NCI-H82 treated with DMSO at 0.1 percent for 48 hours (cell line): ENCODE measurements around the gene PRDM2.
"Not testable (repeated sequence)": the region's sequence is repeated elsewhere in the genome, so short reads cannot be mapped to it uniquely, and the experiment has no call there.

Experiments
- DNase-seq: peaks from one replicate; lab custom pipeline; 2025; ENCODE audit not compliant: unreplicated experiment; lab: John Stamatoyannopoulos, UW

The PRDM2 gene, protein sequence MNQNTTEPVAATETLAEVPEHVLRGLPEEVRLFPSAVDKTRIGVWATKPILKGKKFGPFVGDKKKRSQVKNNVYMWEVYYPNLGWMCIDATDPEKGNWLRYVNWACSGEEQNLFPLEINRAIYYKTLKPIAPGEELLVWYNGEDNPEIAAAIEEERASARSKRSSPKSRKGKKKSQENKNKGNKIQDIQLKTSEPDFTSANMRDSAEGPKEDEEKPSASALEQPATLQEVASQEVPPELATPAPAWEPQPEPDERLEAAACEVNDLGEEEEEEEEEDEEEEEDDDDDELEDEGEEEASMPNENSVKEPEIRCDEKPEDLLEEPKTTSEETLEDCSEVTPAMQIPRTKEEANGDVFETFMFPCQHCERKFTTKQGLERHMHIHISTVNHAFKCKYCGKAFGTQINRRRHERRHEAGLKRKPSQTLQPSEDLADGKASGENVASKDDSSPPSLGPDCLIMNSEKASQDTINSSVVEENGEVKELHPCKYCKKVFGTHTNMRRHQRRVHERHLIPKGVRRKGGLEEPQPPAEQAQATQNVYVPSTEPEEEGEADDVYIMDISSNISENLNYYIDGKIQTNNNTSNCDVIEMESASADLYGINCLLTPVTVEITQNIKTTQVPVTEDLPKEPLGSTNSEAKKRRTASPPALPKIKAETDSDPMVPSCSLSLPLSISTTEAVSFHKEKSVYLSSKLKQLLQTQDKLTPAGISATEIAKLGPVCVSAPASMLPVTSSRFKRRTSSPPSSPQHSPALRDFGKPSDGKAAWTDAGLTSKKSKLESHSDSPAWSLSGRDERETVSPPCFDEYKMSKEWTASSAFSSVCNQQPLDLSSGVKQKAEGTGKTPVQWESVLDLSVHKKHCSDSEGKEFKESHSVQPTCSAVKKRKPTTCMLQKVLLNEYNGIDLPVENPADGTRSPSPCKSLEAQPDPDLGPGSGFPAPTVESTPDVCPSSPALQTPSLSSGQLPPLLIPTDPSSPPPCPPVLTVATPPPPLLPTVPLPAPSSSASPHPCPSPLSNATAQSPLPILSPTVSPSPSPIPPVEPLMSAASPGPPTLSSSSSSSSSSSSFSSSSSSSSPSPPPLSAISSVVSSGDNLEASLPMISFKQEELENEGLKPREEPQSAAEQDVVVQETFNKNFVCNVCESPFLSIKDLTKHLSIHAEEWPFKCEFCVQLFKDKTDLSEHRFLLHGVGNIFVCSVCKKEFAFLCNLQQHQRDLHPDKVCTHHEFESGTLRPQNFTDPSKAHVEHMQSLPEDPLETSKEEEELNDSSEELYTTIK (N-terminal part only)

DNA sequence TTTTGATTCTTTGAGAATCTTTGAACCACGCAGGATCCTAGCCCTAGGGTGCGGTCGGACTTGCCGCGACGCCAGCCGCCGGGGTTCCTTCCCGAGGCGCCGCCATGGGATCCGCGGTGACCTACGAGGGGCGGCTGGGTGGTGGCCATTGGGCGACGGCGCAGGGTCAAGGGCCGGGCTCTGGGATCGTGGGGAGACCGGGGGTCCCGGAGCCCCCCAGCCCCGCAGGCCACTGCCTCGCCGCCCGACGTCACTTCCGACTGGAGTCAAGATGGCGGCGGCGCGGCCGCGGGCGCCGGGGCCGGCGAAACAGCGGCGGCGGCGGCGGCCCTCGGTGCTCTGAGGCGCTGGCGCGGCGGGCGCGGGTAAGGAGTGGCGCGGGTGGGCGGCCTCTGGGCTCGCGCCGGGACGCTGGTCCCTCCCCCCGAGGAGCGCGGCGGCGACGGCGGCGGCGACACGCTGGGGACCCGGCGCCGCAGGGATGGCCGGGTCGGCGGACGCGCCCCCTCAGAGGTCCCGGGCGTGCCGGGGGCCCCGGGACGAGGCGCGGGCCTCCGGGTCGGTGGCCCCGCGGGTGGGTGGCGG is at the start of gene PRDM2:
Gene PRDM2 (plus strand): TSS at position 253 of the 585 bp plus-strand sequence. CDS start 15,418 bp downstream, outside the sequence.
- DNase-seq, result no peak

DNA sequence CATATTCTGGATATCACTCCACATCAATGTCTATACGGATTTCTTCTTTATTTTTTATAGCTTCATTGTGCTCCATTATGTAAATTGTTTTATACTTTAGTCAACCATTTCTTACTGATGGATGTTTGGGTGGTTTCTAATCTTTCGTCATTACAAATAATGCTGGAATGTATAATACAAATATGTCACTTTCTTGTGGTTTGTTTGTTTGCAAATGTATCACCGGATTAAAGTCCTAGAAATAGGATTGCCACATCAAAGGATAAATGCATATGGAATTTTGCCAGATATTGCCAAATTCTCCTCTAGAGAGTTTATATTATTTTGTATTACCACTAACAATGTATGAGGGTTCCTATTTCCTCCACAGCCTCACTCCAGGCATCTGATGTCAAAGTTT is 48.7 kb upstream of the PRDM2 start:
- no peak for DNase-seq

DNA sequence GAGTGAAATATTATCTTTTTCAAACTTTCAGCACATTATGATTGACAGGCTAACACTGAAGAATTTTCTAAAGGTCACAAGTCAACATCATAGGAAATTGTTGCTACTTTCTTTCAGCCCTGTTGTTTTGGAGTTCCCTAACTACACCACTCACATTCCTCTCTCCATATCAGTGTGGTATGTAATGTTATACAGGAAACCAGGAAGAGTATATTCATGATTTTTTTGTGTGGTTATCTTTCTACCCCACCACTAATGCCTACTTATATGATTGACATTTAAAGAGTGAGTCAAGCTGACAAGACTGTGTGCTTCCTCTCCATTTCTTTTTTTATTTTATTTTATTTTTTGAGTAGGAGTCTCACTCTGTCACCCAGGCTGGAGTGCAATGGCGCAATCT is 47.8 kb upstream of the PRDM2 start:
- no peak for DNase-seq

DNA sequence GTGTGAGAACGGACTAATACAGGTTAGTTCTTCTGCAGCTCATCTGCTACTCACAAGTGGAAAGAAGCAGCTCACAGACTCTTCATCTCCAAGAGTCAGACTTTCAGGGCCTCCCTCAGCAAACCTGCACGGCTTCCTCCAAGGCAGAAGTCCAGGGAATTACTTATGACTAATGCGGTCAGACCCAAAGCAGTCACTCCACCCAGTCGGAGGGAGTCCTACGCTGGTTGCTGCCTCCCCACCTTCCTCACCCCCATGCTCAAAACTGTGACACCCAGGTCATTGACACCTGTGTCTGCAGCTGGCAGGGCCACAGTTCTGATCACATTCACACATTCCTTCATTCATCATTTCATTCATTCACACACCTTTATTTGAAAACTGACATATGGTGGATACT is 38.4 kb upstream of the PRDM2 start:
- no peak for DNase-seq

DNA sequence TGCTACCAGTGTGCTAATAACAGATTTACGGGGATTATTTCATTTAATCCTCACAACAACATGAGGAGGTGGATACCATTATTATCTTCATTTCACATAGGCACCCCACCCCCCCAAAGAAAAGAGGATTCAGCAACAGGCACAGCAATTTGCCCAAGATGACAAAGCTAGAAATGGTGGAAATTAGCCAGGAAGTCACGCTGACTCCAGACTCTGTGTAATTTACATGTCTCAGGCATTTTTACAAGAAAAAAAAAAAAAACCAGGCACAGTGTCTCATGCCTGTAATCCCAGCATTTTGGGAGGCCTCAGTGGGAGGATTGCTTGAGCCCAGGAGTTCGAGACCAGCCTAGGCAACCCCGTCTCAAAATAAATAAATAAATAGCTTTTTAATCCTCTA is 37.5 kb upstream of the PRDM2 start:
- no peak for DNase-seq

DNA sequence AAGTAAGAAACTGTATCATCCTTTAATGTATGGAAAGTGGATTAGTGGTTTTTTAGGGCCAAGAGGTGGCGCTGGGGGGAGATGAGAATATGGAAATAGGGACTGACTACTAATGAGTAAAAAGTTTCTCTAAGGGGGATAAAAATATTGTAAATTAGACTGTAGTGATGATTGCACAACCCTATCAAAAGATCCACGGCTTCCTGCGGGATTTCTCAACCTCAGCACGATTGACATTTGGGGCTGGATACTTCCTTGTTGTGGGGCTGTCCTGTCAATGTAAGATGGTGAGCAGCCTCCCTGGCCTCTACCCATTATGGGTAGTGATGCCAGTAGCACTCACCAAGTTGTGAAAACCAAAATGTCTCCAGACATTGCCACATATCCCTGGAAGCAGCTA is 36.0 kb upstream of the PRDM2 start:
- DNase-seq, result no peak

DNA sequence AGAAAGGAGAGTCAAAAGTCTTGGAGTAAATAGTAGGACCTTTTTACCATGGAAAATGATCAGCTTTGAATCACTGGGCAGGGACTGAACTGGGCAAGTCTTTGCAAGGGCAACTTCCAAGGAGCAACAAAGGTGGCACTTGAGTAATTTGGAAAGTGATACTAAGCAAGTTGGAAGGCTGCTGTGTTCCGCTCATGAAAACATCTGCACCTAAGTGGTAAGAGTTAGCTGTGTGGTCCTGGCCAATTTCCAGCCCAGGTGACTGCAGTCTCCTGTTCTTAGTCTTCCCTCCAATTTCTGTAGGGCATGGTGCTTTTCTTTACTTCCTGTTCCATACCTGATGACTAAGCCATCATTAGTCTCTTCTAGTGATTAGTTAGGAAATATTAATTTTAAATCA is 35.5 kb upstream of the PRDM2 start:
- DNase-seq, result no peak

DNA sequence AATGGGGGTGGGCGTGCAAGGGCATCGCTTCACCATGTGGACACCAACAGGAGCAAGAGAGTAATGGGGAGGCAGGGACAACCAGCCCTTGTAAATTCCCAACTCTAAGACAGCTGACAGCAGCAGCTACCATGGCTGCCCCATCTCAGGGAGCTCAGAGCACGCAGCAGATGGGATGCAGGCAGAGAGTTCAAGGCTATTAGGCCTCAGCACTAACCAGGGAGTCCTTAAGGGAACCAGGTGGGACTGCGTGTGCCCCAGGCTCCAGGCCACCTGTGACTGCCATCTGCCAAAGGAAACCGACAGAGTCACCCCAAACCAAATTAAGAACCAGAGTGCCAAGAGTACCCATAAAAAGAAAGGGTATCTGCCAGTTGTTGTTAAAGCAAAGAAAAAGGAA is 33.7 kb upstream of the PRDM2 start:
- DNase-seq, result peak; percentile 7

DNA sequence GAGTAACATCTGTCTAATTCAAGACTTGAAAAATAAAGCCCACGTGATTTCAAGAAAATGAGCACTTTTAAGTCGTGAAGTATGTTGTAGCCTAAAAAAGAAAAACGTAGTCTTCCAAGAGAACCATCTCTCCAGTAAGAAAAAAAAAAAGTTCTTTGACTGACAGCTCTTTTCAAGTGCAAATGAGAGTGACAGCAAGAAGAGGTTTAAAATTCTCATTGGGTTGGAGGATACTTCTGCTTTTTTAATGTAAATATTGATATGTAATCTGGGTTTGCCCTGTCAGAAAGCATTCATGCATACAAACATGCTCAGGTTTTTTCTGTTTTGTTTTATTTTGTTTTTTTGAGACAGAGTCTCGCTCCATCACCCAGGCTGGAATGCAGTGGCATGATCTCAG is 32.3 kb upstream of the PRDM2 start:
- no peak for DNase-seq

DNA sequence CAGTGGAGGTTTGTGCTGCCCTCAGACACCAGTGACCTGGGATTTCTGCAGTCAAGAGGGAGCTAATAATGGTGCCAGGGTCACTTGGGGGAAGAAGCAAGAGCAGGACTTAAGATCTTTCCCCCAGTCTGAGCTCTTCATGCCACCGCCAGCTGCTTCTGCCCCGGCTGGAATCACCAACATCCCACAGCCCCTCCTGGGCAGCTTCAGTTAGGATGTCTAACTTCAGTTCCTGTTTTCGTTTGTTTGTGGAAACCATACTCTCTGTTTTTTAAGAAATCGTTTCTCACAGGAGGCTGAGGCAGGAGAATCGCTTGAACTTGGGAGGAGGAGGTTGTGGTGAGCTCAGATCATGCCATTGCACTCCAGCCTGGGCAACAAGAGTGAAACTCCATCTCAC is 25.6 kb upstream of the PRDM2 start:
- no peak for DNase-seq

DNA sequence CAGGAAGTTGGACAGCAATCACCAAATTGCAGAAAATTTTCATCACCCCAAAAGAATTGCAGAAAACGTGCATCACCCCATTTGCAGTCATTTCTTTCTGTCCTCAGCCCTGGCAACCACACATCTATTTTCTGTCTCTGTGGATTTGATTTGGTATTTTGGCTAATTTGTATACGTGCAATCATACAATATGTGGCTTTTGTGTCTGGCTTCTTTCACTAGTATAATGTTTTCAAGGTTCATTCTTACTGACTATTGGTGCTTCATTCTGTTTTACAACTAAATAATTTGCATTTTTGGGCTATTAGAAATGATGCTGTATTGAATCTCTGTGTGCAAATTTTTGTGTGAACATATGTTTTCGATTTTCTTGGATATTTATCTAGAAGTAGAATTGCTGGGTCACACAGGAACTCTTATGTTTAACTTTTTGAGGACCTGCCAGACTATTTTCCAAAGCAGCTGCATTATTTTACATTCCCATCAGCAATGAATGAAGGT is 24.8 kb upstream of the PRDM2 start:
- DNase-seq, result no peak

DNA sequence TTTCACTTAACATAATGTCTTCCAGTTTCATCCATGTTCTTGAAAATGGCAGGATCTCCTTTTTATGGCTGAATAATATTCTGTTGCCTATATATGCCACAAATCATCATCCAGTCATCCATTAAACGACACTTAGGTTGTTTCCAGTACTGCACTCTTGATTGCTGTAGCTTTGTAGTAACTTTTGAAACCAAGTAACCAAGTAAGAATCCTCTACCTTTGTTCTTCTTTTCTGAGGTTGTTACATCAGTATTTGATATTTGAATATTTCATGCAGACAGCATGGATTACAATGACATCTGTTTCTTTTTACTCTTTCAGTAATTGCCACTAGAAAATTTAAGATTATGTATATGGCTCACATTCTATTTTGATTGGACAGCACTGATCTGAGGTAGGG is 22.1 kb upstream of the PRDM2 start:
- no peak for DNase-seq

DNA sequence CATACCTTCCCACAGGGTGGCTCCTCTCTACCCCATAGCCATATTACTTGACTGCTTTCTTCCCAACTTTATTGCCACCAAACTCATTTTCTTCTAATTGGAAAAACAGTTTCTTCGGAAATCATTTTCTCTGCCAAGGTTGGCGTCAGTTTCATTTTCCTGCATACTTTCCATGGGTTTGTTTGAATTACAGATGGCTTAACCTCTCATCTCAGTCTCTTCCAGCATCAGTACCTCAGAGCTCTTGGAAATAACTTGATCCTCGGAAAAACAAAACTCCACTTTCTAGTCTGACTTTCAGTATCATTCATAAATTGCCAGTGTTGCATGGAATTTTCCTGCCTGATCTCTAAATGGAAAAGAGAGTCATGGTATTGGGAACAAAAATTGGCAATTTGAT is 20.3 kb upstream of the PRDM2 start:
- DNase-seq, result no peak

DNA sequence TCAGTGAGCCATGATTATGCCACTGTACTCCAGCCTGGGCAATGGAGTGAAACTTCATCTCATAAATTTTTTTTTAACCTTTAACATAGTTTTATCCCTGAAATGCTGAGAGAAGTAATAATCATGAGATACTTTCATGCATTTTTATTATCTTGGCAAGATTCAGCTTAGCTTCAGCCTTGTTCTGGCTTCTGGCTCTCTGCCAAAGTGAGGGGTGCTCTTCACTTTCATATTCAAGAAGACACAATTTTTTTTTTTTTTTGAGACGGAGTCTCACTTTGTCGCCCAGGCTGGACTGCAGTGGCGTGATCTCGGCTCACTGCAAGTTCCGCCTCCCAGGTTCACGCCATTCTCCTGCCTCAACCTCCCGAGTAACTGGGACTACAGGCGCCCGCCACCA is 19.4 kb upstream of the PRDM2 start:
- not testable (repeated sequence) for DNase-seq

DNA sequence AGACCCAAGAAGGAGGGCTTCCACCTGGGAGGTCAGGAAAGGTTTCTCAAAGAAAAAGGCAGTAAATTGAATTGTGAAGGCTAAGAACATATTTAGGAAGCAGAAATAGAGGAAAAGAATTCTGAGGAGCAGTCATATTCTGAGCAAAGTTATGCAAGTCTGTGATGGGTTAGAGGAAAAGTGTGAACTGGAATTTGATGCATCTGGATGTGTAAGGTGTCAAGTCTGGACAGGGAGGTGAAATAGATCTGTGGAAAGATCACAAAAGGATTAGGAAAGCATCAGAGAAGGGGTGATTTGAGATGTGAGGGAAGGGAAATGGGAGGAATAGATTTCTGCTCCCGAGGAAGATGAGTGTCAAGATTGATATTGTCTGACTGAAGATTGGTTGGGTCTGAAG is 18.1 kb upstream of the PRDM2 start:
- no peak for DNase-seq

DNA sequence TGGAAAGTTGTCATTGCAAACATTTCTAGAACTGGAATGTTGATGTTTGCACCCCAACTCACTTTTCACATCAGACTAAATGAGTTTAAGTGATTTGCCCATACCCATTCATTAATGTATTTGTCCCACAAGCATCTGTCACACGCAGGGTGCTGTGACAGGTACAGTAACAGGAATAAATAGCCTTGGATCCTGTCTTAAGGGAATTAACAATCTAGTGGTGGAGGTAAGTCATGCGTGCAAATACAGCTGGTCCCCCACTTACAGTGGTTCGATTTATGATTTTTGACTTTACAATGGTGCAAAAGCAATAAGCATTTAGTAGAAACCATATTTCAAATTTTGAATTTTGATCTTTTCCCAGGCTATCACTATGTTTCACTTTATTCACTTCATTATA is 17.5 kb upstream of the PRDM2 start:
- DNase-seq, result peak; percentile 76

DNA sequence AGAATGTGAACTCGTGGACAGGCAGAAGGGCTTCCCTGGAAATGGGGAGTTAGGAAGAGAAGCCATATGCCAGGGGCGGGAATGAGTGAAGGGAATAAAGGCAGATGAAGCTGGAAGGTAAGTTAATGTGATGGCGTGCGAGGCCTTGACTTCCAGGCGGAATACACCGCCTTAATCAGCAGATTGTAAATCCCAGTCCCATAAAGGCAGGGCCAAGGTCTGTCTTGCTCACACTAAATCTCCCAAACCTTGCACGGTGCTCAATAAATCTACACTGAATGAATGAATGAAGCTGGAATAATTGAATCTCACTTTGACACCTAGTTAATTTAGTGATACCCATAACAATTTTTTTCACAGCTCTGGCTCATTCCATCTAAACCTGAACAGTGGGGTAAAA is 16.8 kb upstream of the PRDM2 start:
- peak; percentile 41 for DNase-seq

DNA sequence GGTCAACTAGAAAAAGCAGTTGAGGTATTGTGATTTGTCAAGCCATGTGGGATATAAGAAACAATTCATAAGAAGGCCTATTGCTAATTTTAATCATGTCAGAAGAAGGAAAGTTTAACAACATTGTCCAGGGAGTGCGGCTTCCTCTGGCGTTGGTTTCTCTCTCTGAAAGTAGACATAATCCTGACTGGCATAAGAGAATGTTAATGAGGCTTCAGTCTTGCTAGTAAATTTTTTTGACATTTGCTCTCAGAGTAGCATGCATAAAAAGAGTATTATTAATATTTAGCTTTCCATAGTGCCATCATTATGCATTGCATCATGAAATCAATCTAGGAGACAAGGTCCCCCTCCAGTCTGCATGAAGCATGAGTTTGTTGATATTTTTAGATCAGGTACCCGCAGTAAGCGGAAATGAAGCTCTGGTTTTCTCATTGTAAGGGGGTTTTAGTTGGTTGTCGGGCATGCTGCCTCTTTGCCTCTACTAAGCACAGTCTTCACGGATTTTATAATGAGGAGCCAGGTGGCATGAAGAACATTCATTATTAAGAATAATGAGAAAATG is 12.8 kb upstream of the PRDM2 start:
- no peak for DNase-seq

DNA sequence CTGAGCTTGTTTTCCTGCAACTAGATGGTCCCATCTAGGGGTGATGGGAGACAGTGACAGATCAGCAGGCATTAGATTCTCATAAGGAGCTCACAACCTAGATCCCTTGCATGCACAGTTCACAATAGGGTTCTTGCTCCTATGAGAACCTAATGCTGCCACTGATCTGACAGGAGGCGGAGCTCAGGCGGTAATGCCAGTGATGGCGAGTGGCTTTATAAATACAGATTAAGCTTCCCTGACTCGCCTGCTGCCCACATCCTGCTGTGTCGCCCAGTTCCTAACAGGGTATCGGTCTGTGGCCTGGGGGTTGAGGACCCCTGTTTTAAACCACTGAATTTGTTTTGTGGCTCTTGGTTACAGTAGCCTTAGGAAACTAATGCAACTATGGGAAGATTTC is 6.9 kb upstream of the PRDM2 start:
- peak; percentile 12 for DNase-seq

DNA sequence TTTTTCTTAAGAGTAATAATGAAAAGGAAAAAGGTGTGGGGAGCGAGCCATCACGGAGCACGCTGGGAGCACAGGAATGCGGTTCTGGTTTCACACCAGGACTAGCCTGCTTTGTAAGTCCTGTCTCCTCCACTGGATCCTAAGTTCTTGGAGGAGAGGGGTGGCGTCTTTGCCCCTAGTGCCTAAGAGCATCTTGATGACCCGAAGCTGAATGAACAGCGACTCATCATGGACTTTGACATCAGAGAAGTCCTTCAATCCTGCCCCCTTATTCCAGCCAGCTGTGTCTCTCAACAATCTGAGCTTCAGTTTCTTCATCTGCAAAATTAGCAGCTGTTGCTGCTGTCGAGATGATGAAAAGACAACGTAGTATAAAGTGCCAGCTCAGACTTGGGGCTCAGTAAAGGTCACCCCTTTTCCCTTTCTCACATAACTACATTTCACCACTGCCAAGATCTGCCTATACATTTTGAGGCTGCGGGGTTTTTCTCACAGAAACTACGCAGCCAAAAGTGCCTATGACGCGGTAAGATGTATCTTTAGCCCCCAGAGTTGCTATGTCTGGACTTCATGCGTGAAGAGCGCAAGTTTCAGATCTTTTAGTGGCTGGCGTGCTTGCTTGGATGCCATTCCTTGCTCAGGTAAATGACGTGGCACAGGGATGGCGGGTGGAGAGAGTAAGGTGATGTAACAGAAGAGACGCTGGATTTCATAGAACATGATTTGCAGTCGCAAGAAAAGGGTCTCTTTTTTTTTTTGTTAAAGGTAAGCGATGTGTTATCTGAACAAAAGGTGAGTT is 4.9 kb upstream of the PRDM2 start:
- no peak for DNase-seq
